Measurements from ENCODE around the gene HAO2. TPM values are rescaled to one million over a fixed set of nuclear protein-coding genes. Genes with fewer than 3 reads are reported as not detected.

Gene HAO2
- total and polyA plus RNA-seq, 2 donors (not counting 3 experiments of a cell fraction or from before 2014, with no cell fraction given), result not detected

DNA sequence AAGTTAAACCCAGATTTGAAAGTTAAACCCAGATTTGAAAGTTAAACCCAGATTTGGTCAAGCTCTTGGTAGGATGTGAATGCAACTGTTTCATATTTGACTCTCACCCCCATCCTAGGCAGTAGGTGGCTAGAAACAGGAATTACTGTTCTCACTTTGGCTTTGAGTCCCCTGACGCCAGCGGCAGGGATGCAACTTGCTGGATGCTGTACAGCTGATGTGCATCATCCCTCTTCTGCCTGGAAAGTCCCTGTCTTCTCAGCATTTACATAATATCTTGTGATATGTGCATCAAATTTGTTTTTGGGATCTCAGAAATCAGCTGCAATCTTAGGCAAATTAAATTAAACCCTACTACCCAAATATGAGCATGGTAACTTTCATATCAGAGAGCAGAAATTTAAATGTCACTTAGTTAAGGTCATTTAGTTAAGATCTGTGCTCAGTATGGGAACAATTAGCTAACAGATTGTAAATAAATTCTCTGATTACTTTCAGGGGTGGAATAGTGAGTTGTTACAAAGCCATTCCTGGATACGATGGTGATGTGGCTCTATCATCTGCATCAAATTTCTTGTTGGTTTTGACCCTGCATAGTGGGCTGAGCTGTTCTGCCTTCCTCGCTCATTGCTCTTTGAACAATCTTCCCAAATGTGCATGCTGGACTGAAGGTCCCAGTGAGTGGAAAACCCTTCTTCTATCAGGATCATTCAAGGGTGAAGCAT lies 6.8 kb upstream of the HAO2 start:
- FAIRE-seq, result no peak

More for the DNA sequence above, 6.8 kb upstream of the HAO2 start:
- Histone ChIP-seq H3K27ac (ENCODE audit: insufficient read depth, low read depth, low read length) (no peak overlapping the region), H3K9me1 (replicated peaks; ENCODE audit: control insufficient read depth, extremely low read depth, insufficient read depth, low read length) (no peaks in the 10 kb centered on the region), H2AFZ (ENCODE audit: low read depth, low read length) (no peak overlapping the region), H3K9ac (replicated peaks; ENCODE audit: extremely low read depth, insufficient read depth, low read length) (no peak overlapping the region), H3K79me2 (ENCODE audit: control insufficient read depth, insufficient read depth, low read length) (no peaks in the 10 kb centered on the region), H3K4me3 (replicated peaks in 1 of 3; ENCODE audit: insufficient read depth in 1 of 3, low read depth in 1 of 3, low read length in 3 of 3) (no peak overlapping the region), H3K36me3 (ENCODE audit: control insufficient read depth in 2 of 2, extremely low read depth in 1 of 2, insufficient read depth in 2 of 2, low read length in 2 of 2) (no peaks in the 10 kb centered on the region), H4K20me1 (replicated peaks; ENCODE audit: control insufficient read depth, extremely low read depth, insufficient read depth, low read length) (no peaks in the 10 kb centered on the region), H3K27me3 (ENCODE audit: control insufficient read depth in 2 of 2, insufficient read depth in 2 of 2, low read length in 2 of 2) (peaks cover 3 to 5% of the 10 kb centered on the region in 2 experiments), H3K4me2 (ENCODE audit: insufficient read depth, low read length) (no peak overlapping the region), H3K9me3 (replicated peaks; ENCODE audit: control insufficient read depth, insufficient read depth, low read length) (no peaks in the 10 kb centered on the region), H3K4me1 (ENCODE audit: control insufficient read depth, extremely low read depth, insufficient read depth, low read length) (no peaks in the 10 kb centered on the region)
- BruUV-seq (replicated peaks), result no TSS peak
- dilution Hi-C loops (cut with MboI; ENCODE audit: extremely low pct_ligation_motif_present, low sequenced_read_pairs) (no loop called here), intact Hi-C loops (cut with micrococcal nuclease) (no loop called here)
- TF ChIP-seq JUN (IDR thresholded peaks at IDR 0.05; ENCODE audit: borderline replicate concordance, insufficient read depth, insufficient read length, low read depth) (no peak), CTCF (IDR thresholded peaks at IDR 0.05; ENCODE audit: extremely low read depth in 1 of 2, insufficient read depth in 1 of 2, low read depth in 1 of 2, low read length in 2 of 2) (no peak), EZH2 (IDR thresholded peaks at IDR 0.05; ENCODE audit: borderline replicate concordance, low read depth, low read length, severe bottlenecking) (no peak), MYC (IDR thresholded peaks at IDR 0.05; ENCODE audit: low read depth, low read length) (no peak), MAX (IDR thresholded peaks at IDR 0.05; ENCODE audit: insufficient read depth, insufficient read length) (no peak), POLR2A (IDR thresholded peaks at IDR 0.05; ENCODE audit: low read depth, low read length) (no peak), FOS (IDR thresholded peaks at IDR 0.05; ENCODE audit: borderline replicate concordance, insufficient read depth, low read length) (no peak), GATA2 (IDR thresholded peaks at IDR 0.05; ENCODE audit: insufficient read depth, insufficient read length, low read depth, low read length) (no peak), POLR2AphosphoS5 (IDR thresholded peaks at IDR 0.05; ENCODE audit: insufficient read depth, low read depth, low read length) (no peak)
- POLR2A ChIA-PET, result no interaction called here
- CTCF ChIA-PET, result interaction anchor here (4.9 kb wide), 1 partner anchor 86 kb away, joined by 18 read pairs; no protein-coding TSS in a partner anchor
- DNase-seq (ENCODE audit: low read depth, low spot score), result no peak

Measured in endothelial cell of umbilical vein (primary cell).